Transverse colon (tissue), 4 donors: Measurements from ENCODE around the gene ST8SIA6. TPM values are rescaled to one million over a fixed set of nuclear protein-coding genes. Genes with fewer than 3 reads are reported as not detected.
A peak's percentile ranks its signal among the peaks of the same experiment; 100 is the strongest.
"Not testable (repeated sequence)": the region's sequence is repeated elsewhere in the genome, so short reads cannot be mapped to it uniquely, and the experiment has no call there.

Experiments used
- DNase-seq: peaks from one replicate; pipeline ENCODE4 v3.0.0-alpha.2; 2019
- H3K27ac ChIP-seq, 4 donors: fragments of 200-600 bp; sonication (generic); 2 replicates each; pipeline ENCODE4 v1.5.1; 2016 to 2018; ENCODE audit warnings: inconsistent platforms in 4 of 4
- H3K27me3 ChIP-seq: fragments of 200-600 bp; sonication (generic); 2 replicates; pipeline ENCODE4 v1.5.1; 2017; ENCODE audit warnings: inconsistent platforms
- H3K36me3 ChIP-seq, 4 donors: fragments of 200-600 bp; sonication (generic); 2 replicates each; pipeline ENCODE4 v1.5.1; 2017 to 2019; ENCODE audit warnings: inconsistent platforms in 4 of 4
- H3K4me1 ChIP-seq, 4 donors: fragments of 200-600 bp; sonication (generic); 2 replicates each; pipeline ENCODE4 v1.5.1; 2017 to 2020; ENCODE audit warnings: inconsistent platforms in 4 of 4
- H3K4me3 ChIP-seq, 4 donors: fragments of 200-600 bp; sonication (generic); 1 replicate in 1 of 4; 2 replicates in 3 of 4; pipeline versions ENCODE4 v1.5.1 to v1.6.1; 2017 to 2019; ENCODE audit warnings: inconsistent platforms in 4 of 4
- H3K9me3 ChIP-seq, 2 donors: fragments of 200-600 bp; sonication (generic); 2 replicates each; pipeline ENCODE4 v1.5.1; 2017 to 2019; ENCODE audit warnings: inconsistent platforms in 2 of 2
- EP300 ChIP-seq: sonication (generic); formaldehyde crosslinking; IDR thresholded peaks from one replicate; pipeline ENCODE4 v1.6.1; 2017; ENCODE audit warnings: antibody characterized with exemption, low read depth
- POLR2A ChIP-seq: fragments of 450-650 bp; IDR thresholded peaks from one replicate; pipeline ENCODE4 v1.6.1; 2016; ENCODE audit warnings: antibody characterized with exemption, mild to moderate bottlenecking, moderate library complexity
- POLR2AphosphoS5 ChIP-seq, 3 donors: sonication (generic); formaldehyde crosslinking; IDR thresholded peaks; one replicate each; pipeline ENCODE4 v1.6.1; 2016; ENCODE audit warnings: antibody characterized with exemption in 3 of 3
- WGBS, 2 donors: methylation state at CpG; one replicate each; pipeline ENCODE4 v1.1.5; 2018; ENCODE audit warnings: low coverage in 1 of 2; 5-methylcytosine and 5-hydroxymethylcytosine counted together
- in situ Hi-C, 4 donors: fragments of 200-750 bp; cut with MboI; loops; one replicate each; pipeline versions ENCODE4 v1.15.0 to v1.15.1; 2017; ENCODE audit warnings: low sequenced_read_pairs in 3 of 4, low pct_ligation_motif_present in 1 of 4, low pct_unique_long_range_greater_than_20kb in 1 of 4
- intact Hi-C: fragments of 100-400 bp; cut with DNase I; formaldehyde crosslinking; loops from one replicate; pipeline ENCODE4 v1.15.1; 2023; ENCODE audit warnings: low total_unique reads
- total RNA-seq, 4 donors: library from RNA; depleted of rRNA; stranded (reverse); fragments of >200 nt; gene quantifications; one replicate each; pipeline ENCODE4 v1.1.0, GENCODE V29; 2016
- TF ChIP-seq, protein P1 (sequence below), 5 experiments: fragments of 200-600 bp in 3 of 5; fragments of 450-650 bp in 2 of 5; sonication (generic) in 3 of 5; IDR thresholded peaks; 1 replicate in 2 of 5; 2 replicates in 3 of 5; pipeline ENCODE4 v1.5.1; 2016 to 2017; ENCODE audit warnings: antibody characterized with exemption in 5 of 5, inconsistent platforms in 3 of 5, mild to moderate bottlenecking in 2 of 5, moderate library complexity in 1 of 5

The ST8SIA6 gene
- total RNA-seq, 4 donors from 2014 or later = 0.64 to 1.2 TPM; not detected in 2

GRCh38 chr10:17403161-17403560 is 51.2 kb downstream of the ST8SIA6 start:
- in situ Hi-C loops (no loop called here), intact Hi-C loops (no loop called here)
- no peak for TF ChIP-seq EP300
- Histone ChIP-seq H3K27me3 (no peaks in the 10 kb centered on the region), H3K36me3 (no peaks in the 10 kb centered on the region), H3K27ac (no peak overlapping the region), H3K4me3 (no peak overlapping the region), H3K9me3 (no peaks in the 10 kb centered on the region), H3K4me1 (peaks cover 0 to 8% (median 2%) of the 10 kb centered on the region in 4 donors)
- WGBS, 2 donors = 88 to 90% methylated on average over 4 of the region's 4 CpGs
- DNase-seq = no peak

GRCh38 chr10:17402040-17402439 is 52.4 kb downstream of the ST8SIA6 start:
- in situ Hi-C loops, H3K27ac ChIP-seq, DNase-seq, H3K27me3 ChIP-seq, intact Hi-C loops, H3K4me1 ChIP-seq, H3K36me3 ChIP-seq, H3K4me3 ChIP-seq, H3K9me3 ChIP-seq: not testable (repeated sequence)
- WGBS, 2 donors = 91 to 100% methylated on average over 1 to 2 of the region's 2 CpGs

- Histone ChIP-seq H3K4me1 (no peaks in the 10 kb centered on the region), H3K36me3 (no peaks in the 10 kb centered on the region), H3K27ac (no peak overlapping the region), H3K4me3 (no peak overlapping the region), H3K27me3 (no peaks in the 10 kb centered on the region), H3K9me3 (no peaks in the 10 kb centered on the region)
- in situ Hi-C loops = no loop called here
- WGBS, 2 donors = 93 to 100% methylated on average over 3 of the region's 3 CpGs
- no peak for TF ChIP-seq EP300
- TF ChIP-seq POLR2AphosphoS5 (IDR thresholded peaks at IDR 0.05) = no peak
- no peak for TF ChIP-seq POLR2A
- TF ChIP-seq, protein P1, sequence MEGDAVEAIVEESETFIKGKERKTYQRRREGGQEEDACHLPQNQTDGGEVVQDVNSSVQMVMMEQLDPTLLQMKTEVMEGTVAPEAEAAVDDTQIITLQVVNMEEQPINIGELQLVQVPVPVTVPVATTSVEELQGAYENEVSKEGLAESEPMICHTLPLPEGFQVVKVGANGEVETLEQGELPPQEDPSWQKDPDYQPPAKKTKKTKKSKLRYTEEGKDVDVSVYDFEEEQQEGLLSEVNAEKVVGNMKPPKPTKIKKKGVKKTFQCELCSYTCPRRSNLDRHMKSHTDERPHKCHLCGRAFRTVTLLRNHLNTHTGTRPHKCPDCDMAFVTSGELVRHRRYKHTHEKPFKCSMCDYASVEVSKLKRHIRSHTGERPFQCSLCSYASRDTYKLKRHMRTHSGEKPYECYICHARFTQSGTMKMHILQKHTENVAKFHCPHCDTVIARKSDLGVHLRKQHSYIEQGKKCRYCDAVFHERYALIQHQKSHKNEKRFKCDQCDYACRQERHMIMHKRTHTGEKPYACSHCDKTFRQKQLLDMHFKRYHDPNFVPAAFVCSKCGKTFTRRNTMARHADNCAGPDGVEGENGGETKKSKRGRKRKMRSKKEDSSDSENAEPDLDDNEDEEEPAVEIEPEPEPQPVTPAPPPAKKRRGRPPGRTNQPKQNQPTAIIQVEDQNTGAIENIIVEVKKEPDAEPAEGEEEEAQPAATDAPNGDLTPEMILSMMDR (IDR thresholded peaks at IDR 0.05) = no peak
- no peak for DNase-seq
- intact Hi-C loops = no loop called here
These were observed 58.4 kb downstream of the ST8SIA6 start for GRCh38 chr10:17396004-17396403.

- in situ Hi-C loops = no loop called here
- no peaks in the 10 kb centered on the region for H3K9me3 ChIP-seq
- no peak overlapping the region for H3K4me3 ChIP-seq
- 57 to 68% methylated on average over 6 of the region's 6 CpGs for WGBS, 2 donors
- TF ChIP-seq POLR2AphosphoS5 (IDR thresholded peaks at IDR 0.05) (no peak), EP300 (no peak), POLR2A (no peak)
- TF ChIP-seq, protein P1 (IDR thresholded peaks at IDR 0.05) = no peak
- H3K27ac ChIP-seq = no peak overlapping the region
- H3K36me3 ChIP-seq = no peaks in the 10 kb centered on the region
- H3K4me1 ChIP-seq = no peaks in the 10 kb centered on the region
- H3K27me3 ChIP-seq = no peaks in the 10 kb centered on the region
- intact Hi-C loops = no loop called here
- DNase-seq = no peak
These were observed 59.5 kb downstream of the ST8SIA6 start for GRCh38 chr10:17394854-17395253.

- in situ Hi-C loops = no loop called here
- Histone ChIP-seq H3K27me3 (no peaks in the 10 kb centered on the region), H3K27ac (peak overlapping the region in 2 of 4 donors; percentile 16 to 62), H3K4me3 (no peak overlapping the region), H3K4me1 (peaks cover 4 to 19% (median 11%) of the 10 kb centered on the region in 4 donors), H3K9me3 (no peaks in the 10 kb centered on the region), H3K36me3 (no peaks in the 10 kb centered on the region)
- TF ChIP-seq EP300 (no peak), POLR2A (no peak), POLR2AphosphoS5 (IDR thresholded peaks at IDR 0.05) (no peak)
- TF ChIP-seq, protein P1 (IDR thresholded peaks at IDR 0.05) = no peak
- intact Hi-C loops = no loop called here
- 44 to 46% methylated on average over 2 to 6 of the region's 6 CpGs for WGBS, 2 donors
- DNase-seq = no peak
These were observed 66.4 kb downstream of the ST8SIA6 start for GRCh38 chr10:17387861-17388503.
